Epithelial cell of prostate (primary cell): ENCODE measurements around the gene SLC9A9.
"Not testable (repeated sequence)": the region's sequence is repeated elsewhere in the genome, so short reads cannot be mapped to it uniquely, and the experiment has no call there.

Experiments
- DNase-seq: peaks from one replicate; pipeline ENCODE4 v3.0.0-alpha.2; 2011; ENCODE audit warnings: low read depth, low spot score
- H3K27ac ChIP-seq: fragments of 450-650 bp; 2 replicates; pipeline ENCODE4 v1.5.1; 2017; ENCODE audit warnings: mild to moderate bottlenecking

The SLC9A9 gene

DNA sequence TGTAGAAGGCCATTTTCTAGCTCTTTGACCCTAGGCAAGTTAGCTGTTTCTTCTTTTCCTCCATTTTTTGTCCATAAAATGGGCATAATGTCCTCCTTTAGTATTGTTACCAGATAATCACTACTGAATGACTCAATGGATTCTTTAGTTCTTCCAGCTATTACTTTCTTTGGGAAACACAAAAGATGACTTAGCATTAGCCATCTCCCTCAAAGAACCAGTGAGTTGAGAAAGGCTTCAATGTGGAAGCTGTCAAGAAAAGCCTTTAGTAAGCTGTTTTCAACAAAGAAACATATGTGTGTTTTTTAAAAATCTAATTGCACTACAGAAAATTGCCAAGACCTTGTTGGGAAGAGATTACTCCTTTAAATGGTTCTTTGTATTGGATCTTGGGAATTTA is 135.7 kb downstream of the SLC9A9 start:
- no peak for DNase-seq
- H3K27ac ChIP-seq = no peak overlapping the region

DNA sequence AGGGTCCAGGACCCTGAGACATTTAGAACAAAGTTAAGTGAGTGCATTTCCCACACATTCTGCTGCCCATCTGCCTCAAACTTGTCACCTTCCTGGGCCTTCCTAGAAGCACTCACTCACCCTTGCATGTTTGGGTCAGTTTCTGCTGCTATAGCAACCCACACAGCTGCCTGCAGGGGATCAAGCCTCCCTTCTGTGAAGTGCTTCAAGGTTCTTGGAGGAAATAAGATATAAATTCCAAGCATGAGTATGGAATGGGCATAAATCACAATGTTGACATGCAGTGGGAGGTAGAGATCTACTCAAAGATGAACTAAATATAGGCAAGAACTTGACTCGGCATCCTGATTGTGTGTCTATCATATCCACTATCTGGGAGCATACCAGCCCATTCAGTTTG is 140.4 kb downstream of the SLC9A9 start:
- DNase-seq = no peak

GRCh38 chr3:143700431-143700975 is 147.8 kb downstream of the SLC9A9 start:
- no peak overlapping the region for H3K27ac ChIP-seq
- no peak for DNase-seq

More for the DNA sequence above, 140.4 kb downstream of the SLC9A9 start:
- H3K27ac ChIP-seq = no peak overlapping the region

DNA sequence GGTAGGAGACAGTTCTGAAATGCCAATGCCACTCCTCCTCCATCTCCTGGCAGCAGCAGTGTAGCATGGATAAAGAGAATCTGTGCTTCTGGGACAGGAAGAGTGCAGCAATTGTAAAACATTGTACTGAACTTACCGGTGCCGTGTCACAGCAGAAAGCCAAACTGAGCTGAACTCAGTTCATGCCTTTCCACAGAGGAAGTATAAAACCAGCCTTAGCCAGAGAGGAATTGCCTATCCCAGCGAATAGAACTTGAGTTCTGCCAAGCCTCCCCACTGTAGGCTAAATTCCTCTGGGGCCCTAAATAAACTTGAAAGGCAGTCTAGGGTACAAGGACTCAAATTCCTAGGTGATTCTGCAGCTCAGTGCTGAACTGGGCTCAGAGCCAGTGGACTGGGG is 148.8 kb downstream of the SLC9A9 start:
- no peak for DNase-seq
- H3K27ac ChIP-seq = no peak overlapping the region

- H3K27ac ChIP-seq = no peak overlapping the region
- DNase-seq = no peak
These were observed 149.5 kb downstream of the SLC9A9 start for GRCh38 chr3:143698682-143699303.

- DNase-seq = no peak
These were observed 150.3 kb downstream of the SLC9A9 start for GRCh38 chr3:143697975-143698374.

DNA sequence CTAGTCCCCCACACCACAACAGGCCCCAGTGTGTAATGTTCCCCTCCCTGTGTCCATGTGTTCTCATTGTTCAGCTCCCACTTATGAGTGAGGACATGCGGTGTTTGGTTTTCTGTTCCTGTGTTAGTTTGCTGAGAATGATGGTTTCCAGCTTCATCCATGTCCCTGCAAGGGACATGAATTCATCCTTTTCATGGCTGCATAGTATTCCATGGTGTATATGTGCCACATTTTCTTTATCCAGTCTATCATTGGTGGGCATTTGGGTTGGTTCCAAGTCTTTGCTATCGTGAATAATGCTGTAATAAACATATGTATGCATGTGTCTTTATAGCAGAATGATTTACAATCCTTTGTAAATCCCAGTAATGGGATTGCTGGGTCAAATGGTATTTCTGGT is 152.9 kb downstream of the SLC9A9 start:
- DNase-seq, H3K27ac ChIP-seq: not testable (repeated sequence)

More at GRCh38 chr3:143697975-143698374, 150.3 kb downstream of the SLC9A9 start:
- no peak overlapping the region for H3K27ac ChIP-seq

- H3K27ac ChIP-seq = no peak overlapping the region
- DNase-seq = no peak
These were observed 154.8 kb downstream of the SLC9A9 start for GRCh38 chr3:143693506-143693905.

GRCh38 chr3:143686638-143687197 is 161.6 kb downstream of the SLC9A9 start:
- H3K27ac ChIP-seq = no peak overlapping the region
- DNase-seq = no peak

DNA sequence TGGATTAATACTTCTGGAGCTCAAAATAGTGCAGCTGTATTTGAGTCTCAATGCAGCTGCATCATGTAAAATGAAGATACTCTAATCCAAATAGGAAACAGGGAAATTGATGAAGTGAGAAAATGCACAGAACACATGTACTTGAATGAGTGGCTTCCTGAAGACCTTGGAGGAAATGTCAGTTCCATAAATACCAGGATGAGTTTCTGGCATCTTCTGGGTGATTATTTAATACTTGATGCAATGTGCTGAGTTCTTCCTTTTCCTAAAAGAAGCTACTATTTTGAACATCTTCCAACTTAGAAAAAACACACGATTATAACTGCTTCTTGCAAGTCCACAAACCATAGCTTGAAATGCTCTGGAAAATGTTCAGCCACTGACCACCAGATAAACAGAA is 162.8 kb downstream of the SLC9A9 start:
- H3K27ac ChIP-seq = no peak overlapping the region
- DNase-seq = no peak

DNA sequence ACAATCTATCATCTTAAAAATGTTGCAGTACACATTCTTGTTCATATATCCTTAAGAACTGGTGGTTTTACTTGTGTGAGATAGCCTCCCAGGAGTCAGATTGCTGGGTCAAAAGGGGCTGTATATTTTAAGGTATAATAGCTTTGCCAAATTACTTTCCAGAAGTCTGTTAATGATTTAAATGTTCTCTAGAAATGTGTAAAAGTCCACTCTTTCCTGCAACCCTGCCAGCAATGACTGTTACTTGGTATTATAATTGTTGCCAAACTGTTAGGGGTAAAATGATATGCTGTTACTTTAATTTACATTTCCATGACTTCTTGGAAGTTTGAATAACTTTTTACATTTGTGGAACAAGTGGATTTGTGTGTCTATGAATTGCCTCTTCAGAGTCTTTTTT is 170.8 kb downstream of the SLC9A9 start:
- no peak for DNase-seq
- no peak overlapping the region for H3K27ac ChIP-seq

GRCh38 chr3:143676747-143677146 is 171.5 kb downstream of the SLC9A9 start:
- no peak overlapping the region for H3K27ac ChIP-seq
- no peak for DNase-seq

DNA sequence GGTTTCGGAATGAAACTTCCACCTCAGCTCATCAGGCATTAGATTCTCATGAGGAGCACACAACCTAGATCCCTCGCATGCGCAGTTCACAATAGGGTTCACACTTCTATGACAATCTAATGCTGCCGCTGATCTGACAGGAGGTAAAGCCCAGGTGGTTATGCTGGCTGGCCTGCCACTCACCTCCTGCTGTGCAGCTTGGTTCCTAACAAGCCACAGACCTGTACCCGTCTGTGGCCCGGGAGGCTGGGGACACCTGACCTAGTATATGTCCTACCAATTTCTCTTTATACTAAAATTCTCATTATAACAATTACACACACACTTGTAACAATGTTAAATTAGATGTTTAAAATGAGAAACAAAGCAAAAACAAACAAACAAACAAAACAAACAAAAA is 172.2 kb downstream of the SLC9A9 start:
- no peak overlapping the region for H3K27ac ChIP-seq
- DNase-seq = no peak

DNA sequence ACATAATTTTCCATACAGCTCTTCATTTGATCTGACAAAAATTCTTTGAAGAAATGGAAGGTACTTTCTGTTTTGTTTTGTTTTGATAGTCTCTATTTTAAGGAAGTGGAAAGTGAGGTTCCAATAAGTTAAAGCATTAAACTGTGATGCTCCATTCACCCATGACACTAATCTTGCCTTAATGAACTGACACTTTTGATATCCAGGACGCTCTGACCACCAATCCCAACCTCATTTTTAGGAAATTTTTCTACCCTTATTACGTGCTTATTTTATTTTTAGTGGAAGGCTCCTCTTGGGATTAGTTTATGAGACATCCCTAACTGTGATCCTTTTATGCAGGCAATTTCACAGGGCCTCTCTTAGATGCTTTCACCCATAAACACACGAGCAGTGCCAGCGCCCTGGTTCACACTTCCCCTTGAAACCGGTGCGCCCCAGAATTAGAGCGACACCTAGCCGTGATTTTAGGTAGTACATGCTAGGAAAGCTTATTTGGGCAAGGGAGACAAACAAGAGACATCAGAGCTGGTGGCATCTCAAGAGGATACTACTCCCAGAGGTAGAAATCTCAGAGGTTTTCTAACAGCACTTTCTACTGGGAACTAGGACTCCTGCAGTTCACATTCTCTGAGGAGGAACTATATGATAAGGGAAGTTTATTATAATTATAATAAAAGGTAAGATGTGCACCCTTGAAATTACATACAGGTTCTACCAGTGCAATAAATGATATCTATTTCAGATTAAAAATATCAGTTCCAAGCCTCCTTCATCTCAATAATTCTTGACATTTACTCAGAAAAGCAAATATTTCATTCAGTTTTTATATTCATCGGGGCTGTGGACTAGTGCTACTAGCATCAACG is 173.9 kb downstream of the SLC9A9 start:
- H3K27ac ChIP-seq = no peak overlapping the region
- no peak for DNase-seq

- H3K27ac ChIP-seq = no peak overlapping the region
- DNase-seq = no peak
These were observed 175.7 kb downstream of the SLC9A9 start for GRCh38 chr3:143672396-143673165.

DNA sequence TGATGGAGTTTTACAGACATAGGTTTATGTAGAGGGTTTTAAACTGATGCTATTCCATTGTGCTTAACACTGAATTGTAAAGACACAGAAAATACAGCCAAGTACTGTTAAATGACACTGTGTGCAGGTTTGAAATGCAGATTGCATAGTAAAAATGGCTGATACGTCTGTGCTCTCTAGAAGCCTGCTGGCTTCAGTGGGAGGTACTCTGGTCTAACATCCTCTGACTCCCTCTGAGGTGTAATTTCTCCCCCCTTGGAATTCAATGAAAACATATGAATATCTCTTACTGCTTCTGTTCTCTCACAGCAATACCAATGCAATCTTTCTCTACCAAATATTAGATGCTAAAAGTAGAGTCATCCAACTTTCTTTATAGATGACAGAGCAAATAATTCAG is 176.6 kb downstream of the SLC9A9 start:
- no peak for DNase-seq
- no peak overlapping the region for H3K27ac ChIP-seq

DNA sequence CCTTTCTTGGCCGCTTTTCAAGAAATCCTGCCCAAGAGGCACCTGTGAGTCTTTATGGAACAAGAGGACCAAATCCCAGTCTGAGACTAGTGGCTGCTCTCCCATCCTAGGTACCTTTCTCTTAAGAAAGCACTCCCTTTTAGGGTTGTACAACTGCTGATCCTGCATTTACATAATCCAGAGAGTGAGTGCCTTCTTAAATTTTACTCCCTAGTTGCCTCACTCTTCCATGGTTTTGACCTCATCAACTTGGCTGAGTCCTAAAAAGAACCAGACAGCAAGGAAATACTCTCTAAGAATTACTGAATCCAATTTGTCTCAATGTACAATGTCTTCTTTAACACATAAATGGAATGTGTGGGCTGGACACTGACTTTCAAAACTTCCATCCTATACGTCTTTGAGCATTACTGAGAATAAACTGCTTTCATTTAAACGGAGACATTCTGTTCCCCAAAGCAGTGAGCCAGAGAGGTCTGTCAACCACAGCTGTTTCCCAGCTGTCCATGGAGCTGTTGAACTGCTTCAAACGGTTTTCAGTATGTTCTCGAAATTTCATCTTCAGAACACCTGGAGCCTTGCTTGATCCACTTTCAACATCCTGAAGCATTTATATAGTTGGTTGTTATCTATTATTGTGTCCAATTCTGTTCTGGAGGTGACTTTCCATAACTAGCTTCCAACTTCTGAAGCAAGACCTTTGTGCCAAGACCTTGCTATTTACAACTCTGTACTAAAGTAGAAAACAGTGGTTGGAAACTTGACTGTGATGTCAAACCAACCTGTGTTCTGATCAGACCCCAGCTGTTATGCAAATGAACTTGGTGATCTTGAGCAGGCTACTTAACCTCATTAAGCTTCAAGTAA is 179.1 kb downstream of the SLC9A9 start:
- H3K27ac ChIP-seq = no peak overlapping the region
- DNase-seq = no peak

DNA sequence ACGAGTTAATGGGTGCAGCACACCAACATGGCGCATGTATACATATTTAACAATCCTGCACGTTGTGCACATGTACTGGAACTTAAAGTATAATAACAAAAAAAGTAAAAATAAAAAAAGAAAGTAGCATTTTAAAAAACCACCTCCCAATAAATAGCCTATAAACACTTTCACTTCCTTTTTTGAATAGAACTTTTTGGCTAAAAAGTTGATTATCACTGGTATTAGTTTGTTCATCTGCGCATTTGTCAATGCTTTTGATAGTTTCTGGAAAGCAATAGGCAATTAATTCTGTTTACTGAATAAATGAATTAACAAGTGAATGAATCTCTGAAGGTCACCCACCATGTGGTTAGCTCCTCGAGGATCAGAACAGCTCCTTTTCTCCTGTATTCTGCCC is 179.9 kb downstream of the SLC9A9 start:
- DNase-seq = no peak
- H3K27ac ChIP-seq = no peak overlapping the region

- no peak overlapping the region for H3K27ac ChIP-seq
- DNase-seq = no peak
These were observed 186.6 kb downstream of the SLC9A9 start for GRCh38 chr3:143661677-143662076.
